AG10803 (cell line): ENCODE data around the gene MZF1.
A peak's percentile ranks its signal among the peaks of the same experiment; 100 is the strongest.

Experiments
- DNase-seq: peaks from one replicate; pipeline ENCODE4 v3.0.0; 2010; ENCODE audit warnings: low read depth
- H3K4me3 ChIP-seq: 2 replicates; pipeline ENCODE4 v1.5.1; 2011; ENCODE audit warnings: mild to moderate bottlenecking, low read length, control low read depth
- CTCF ChIP-seq: conservative IDR thresholded peaks from 2 replicates; pipeline ENCODE4 v1.5.1; 2011; ENCODE audit warnings: mild to moderate bottlenecking, low read length, control low read depth, inconsistent platforms

Gene MZF1

GRCh38 chr19:58515259-58515658 is 57.9 kb downstream of the MZF1 start:
- no peak for TF ChIP-seq CTCF
- no peak for DNase-seq
- H3K4me3 ChIP-seq, result no peak overlapping the region

GRCh38 chr19:58514564-58515022 is 58.5 kb downstream of the MZF1 start:
- DNase-seq, result no peak
- peak overlapping the region; percentile 56 for H3K4me3 ChIP-seq
- TF ChIP-seq CTCF, result no peak

GRCh38 chr19:58513694-58514563 is 59.2 kb downstream of the MZF1 start:
- H3K4me3 ChIP-seq, result peak overlapping the region; percentile 56
- TF ChIP-seq CTCF, result peak; percentile 52
- peak; percentile 84 for DNase-seq

GRCh38 chr19:58513213-58513693 is 59.9 kb downstream of the MZF1 start:
- DNase-seq, result no peak
- H3K4me3 ChIP-seq, result no peak overlapping the region
- TF ChIP-seq CTCF, result no peak
